K562 treated with DMSO at 1 percent for 4 hours (cell line): ENCODE results near the gene TMEM217. TPM values are rescaled to one million over a fixed set of nuclear protein-coding genes. Genes with fewer than 3 reads are reported as not detected.

Source experiments
- total RNA-seq: library from RNA; unstranded; fragments of 300-600 nt; gene quantifications from 2 replicates; pipeline ENCODE4 v1.2.3, GENCODE V29; 2022; ENCODE audit not compliant: insufficient read depth

The TMEM217 gene
- total RNA-seq: 1.8 TPM in 1 of 2 replicates, not detected in the other

DNA sequence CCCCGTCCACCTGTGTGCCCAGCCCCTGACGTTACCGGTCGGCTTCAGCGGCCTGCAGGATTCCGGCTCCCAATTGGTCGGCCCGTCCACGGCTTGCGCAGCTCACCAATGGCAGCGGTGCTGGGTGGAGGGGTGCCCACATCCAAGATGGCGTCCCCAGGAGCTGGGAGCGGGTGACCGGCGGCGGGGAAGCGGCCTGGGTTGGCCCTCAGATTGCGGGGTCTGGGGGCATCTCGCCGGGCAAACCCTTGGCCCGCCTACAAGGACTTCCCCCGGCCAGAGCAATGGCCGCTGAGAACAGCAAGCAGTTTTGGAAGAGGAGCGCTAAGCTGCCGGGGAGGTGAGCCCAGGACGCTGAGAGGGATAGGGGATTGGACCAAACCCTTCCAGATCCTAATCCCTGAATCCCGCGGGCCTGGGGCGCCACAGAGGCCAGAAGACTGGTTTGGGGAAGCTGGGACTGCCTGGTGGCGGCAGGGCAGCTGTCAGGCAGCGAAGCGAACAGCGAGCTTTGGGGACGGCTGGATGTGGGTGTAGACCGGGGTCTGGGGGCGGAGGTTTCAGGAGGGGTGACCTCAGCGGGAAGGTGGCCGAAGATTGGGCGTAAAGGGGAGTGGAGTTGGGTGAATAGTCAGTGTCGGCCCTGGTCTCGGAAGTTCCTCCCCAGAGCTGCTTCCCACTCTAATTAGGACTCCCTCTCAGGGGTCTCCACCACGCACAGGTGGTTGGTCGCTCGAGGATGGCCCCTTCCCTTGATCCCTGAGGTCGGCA, at the start of gene TMEM217, which contains the start of gene TBC1D22B:
TSS of gene TMEM217 (minus strand) at position 511 of the 771 bp plus-strand sequence. CDS start 39,114 bp downstream, outside the sequence.
TSS of gene TBC1D22B (plus strand) at position 139 of the 771 bp plus-strand sequence. CDS start at position 285, 146 bp downstream.

DNA sequence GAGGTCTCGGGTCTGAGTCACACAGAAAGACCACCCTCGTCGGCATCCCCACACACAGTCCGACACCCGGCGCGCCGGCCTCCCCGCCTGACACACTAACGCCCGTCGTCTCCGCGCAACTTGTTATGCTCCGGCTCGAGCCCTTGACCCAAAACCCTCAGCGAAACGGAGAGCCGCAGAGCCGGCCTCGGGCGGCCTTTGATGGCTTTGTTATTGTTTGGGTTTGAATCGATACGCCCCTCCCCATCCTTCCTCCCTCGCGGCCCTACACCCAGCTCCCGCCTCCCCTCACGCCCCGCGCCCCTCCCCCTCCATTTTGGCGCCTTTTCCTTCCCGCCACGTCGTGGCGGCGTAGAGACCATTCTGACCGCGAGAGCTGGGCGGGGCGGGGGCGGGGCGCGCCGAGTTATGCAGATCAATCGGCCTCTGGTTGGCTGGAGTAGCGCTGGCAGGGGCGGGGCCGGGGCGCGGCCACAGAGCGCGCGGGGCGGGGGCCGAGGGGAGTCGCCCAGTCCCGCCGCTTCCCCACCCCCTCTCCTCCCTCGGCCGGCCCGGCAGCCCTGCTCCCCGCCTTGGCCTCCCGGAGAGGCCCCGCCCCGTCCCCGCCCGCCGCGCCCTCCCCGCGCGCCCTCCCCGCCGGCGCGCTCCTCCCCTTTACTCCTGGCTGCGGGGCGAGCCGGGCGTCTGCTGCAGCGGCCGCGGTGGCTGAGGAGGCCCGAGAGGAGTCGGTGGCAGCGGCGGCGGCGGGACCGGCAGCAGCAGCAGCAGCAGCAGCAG, 88.3 kb downstream of the TMEM217 start, which contains the start of gene PIM1:
TSS of gene PIM1 (plus strand) at position 657 of the 777 bp plus-strand sequence. CDS start 424 bp downstream, outside the sequence.

Other genes starting within 250 kb of the TMEM217 start
- gene PIM1, start 88.0 kb downstream of the TMEM217 start, total RNA-seq: 166 and 184 TPM in 2 replicates
- 17.4 and 18.4 TPM in 2 replicates for gene TBC1D22B, start 372 bp downstream of the TMEM217 start, total RNA-seq
- gene RNF8, start 95.8 kb upstream of the TMEM217 start, total RNA-seq: 17.7 and 18.1 TPM in 2 replicates
- gene CMTR1, start 175.1 kb upstream of the TMEM217 start, total RNA-seq: 38.6 and 39.2 TPM in 2 replicates
- 21.0 and 40.0 TPM in 2 replicates for gene CCDC167, start 241.7 kb upstream of the TMEM217 start, total RNA-seq